Uterus (tissue), 4 donors: ENCODE measurements around the gene TTLL13. TPM values are rescaled to one million over a fixed set of nuclear protein-coding genes. Genes with fewer than 3 reads are reported as not detected.

ENCODE experiments used
- DNase-seq, 2 donors: peaks; one replicate each; pipeline ENCODE4 v3.0.0-alpha.2; 2019 to 2020
- H3K27ac ChIP-seq, 2 donors: fragments of 200-600 bp; sonication (generic); 1 replicate in 1 of 2; 2 replicates in 1 of 2; pipeline ENCODE4 v1.5.1; 2016 to 2018
- H3K27me3 ChIP-seq, 2 donors: fragments of 200-600 bp; sonication (generic); one replicate each; pipeline ENCODE4 v1.5.1; 2018 to 2019; ENCODE audit warnings: control low read depth in 1 of 2
- H3K36me3 ChIP-seq, 2 donors: fragments of 200-600 bp; sonication (generic); one replicate each; pipeline ENCODE4 v1.5.1; 2019; ENCODE audit warnings: control low read depth in 1 of 2
- H3K4me1 ChIP-seq, 2 donors: fragments of 200-600 bp; sonication (generic); one replicate each; pipeline ENCODE4 v1.5.1; 2018 to 2019; ENCODE audit warnings: control low read depth in 1 of 2
- H3K4me3 ChIP-seq, 2 donors: fragments of 200-600 bp; sonication (generic); 1 replicate in 1 of 2; 2 replicates in 1 of 2; pipeline ENCODE4 v1.5.1; 2018 to 2019; ENCODE audit warnings: mild to moderate bottlenecking in 1 of 2
- H3K9me3 ChIP-seq, 2 donors: fragments of 200-600 bp; sonication (generic); one replicate each; pipeline ENCODE4 v1.5.1; 2019; ENCODE audit warnings: control low read depth in 1 of 2
- POLR2A ChIP-seq, 2 donors: fragments of 450-650 bp; IDR thresholded peaks; one replicate each; pipeline ENCODE4 v1.6.1; 2016; ENCODE audit warnings: antibody characterized with exemption in 2 of 2, mild to moderate bottlenecking in 1 of 2, moderate library complexity in 1 of 2
- intact Hi-C: fragments of 100-400 bp; cut with DNase I; formaldehyde crosslinking; loops from one replicate; pipeline ENCODE4 v1.15.1; 2023; ENCODE audit warnings: low total_unique reads
- total RNA-seq, 4 donors: library from RNA; depleted of rRNA in 3 of 4; stranded (reverse); fragments of >200 nt in 3 of 4; gene quantifications; one replicate each; pipeline versions ENCODE4 v1.1.0 to v1.2.4, GENCODE V29; 2014 to 2023
- TF ChIP-seq, protein P1 (sequence below), 4 experiments: fragments of 200-600 bp in 2 of 4; fragments of 450-650 bp in 2 of 4; sonication (generic) in 2 of 4; IDR thresholded peaks; one replicate each; pipeline ENCODE4 v1.5.1; 2016 to 2019; ENCODE audit warnings: antibody characterized with exemption in 4 of 4, mild to moderate bottlenecking in 2 of 4, moderate library complexity in 1 of 4
- donor health status: DM: yes; HTN: yes; CAD: no.

The TTLL13 gene
- total RNA-seq, 4 donors from 2014 or later, result 0.41 TPM; not detected in 3

- TF ChIP-seq, protein P1, sequence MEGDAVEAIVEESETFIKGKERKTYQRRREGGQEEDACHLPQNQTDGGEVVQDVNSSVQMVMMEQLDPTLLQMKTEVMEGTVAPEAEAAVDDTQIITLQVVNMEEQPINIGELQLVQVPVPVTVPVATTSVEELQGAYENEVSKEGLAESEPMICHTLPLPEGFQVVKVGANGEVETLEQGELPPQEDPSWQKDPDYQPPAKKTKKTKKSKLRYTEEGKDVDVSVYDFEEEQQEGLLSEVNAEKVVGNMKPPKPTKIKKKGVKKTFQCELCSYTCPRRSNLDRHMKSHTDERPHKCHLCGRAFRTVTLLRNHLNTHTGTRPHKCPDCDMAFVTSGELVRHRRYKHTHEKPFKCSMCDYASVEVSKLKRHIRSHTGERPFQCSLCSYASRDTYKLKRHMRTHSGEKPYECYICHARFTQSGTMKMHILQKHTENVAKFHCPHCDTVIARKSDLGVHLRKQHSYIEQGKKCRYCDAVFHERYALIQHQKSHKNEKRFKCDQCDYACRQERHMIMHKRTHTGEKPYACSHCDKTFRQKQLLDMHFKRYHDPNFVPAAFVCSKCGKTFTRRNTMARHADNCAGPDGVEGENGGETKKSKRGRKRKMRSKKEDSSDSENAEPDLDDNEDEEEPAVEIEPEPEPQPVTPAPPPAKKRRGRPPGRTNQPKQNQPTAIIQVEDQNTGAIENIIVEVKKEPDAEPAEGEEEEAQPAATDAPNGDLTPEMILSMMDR (IDR thresholded peaks at IDR 0.05), result no peak
- TF ChIP-seq POLR2A (IDR thresholded peaks at IDR 0.05), result no peak
Measured at GRCh38 chr15:90213818-90214204, 35.5 kb upstream of the TTLL13 start.

DNA sequence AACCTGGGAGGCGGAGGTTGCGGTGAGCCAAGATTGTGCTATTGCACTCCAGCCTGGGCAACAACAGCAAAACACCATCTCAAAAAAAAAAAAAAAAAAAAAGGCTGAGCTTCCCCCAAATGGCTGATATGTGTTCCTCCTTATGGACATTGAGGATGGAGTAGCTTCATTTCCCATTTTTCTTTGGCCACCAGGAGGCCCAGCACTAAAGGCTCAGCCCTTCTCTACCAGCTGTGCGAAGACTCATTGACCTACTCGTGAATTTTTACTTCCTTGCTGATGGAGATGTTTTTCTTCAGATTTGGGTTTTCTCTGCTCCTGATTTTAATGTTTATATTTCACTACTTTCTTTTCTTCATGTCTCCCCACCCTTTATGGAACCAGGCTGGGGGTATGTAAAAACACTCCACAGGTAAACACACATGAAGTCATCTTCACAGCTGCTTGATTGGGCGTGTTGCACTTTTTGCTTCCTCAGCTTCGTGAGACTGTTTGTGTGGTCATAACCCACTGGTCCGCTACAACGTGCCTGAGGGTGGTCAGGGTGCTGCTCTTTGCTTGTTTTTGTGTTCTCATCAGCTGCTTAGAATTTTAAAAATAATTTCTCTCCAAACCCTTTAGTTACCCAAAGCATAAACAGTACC lies 34.7 kb upstream of the TTLL13 start:
- no peaks in the 10 kb centered on the region for H3K36me3 ChIP-seq
- no peak overlapping the region for H3K27ac ChIP-seq
- no peaks in the 10 kb centered on the region for H3K4me1 ChIP-seq
- no peak overlapping the region for H3K4me3 ChIP-seq
- no peak for DNase-seq
- intact Hi-C loops, result no loop called here
- H3K9me3 ChIP-seq, result no peaks in the 10 kb centered on the region
- H3K27me3 ChIP-seq, result no peaks in the 10 kb centered on the region
- TF ChIP-seq, protein P1 (IDR thresholded peaks at IDR 0.05), result no peak
- no peak for TF ChIP-seq POLR2A (IDR thresholded peaks at IDR 0.05)

More at GRCh38 chr15:90213818-90214204, 35.5 kb upstream of the TTLL13 start:
- Histone ChIP-seq H3K9me3 (no peaks in the 10 kb centered on the region), H3K27ac (no peak overlapping the region), H3K27me3 (no peaks in the 10 kb centered on the region), H3K4me3 (no peak overlapping the region), H3K4me1 (no peaks in the 10 kb centered on the region), H3K36me3 (no peaks in the 10 kb centered on the region)
- DNase-seq, result no peak
- intact Hi-C loops, result no loop called here

- H3K4me1 ChIP-seq, result no peaks in the 10 kb centered on the region
- no peaks in the 10 kb centered on the region for H3K36me3 ChIP-seq
- no peaks in the 10 kb centered on the region for H3K27me3 ChIP-seq
- H3K9me3 ChIP-seq, result no peaks in the 10 kb centered on the region
- H3K4me3 ChIP-seq, result no peak overlapping the region
- TF ChIP-seq POLR2A (IDR thresholded peaks at IDR 0.05), result no peak
- TF ChIP-seq, protein P1 (IDR thresholded peaks at IDR 0.05), result no peak
- H3K27ac ChIP-seq, result no peak overlapping the region
- DNase-seq, result no peak
- intact Hi-C loops, result no loop called here
Measured at GRCh38 chr15:90217671-90218394, 31.5 kb upstream of the TTLL13 start.

DNA sequence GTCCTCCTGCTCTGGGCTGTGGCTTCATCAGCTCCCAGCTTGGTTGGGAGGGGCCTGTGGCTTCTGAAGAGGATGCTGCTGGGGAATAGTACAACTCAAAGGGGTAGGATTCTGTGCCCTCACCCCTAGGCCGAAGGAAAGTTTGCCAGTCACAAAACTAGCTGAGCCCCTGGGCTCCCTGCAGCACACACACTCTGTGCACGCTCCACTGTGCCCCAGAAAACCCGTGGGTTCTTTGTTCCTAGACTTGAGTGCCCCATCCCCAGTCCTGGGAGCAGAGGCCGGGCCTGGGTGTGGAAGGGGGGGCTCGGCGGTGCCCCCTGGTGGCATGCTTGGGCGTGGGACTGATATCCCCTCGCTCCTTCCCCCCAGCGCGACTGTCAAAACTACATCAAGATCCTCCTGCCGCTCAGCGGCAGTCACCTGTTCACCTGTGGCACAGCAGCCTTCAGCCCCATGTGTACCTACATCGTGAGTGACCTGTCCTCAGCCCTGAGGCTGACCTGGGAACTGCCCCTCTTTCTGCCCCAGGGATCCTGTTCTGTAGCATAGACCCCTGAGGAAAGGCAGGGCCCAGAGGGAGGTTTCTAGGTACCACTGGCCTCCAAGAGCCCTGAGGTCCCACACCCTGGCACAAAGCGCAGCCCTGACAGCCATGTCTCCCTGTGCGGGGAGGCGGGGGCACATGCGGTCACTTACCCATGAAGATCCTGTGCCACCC lies 29.8 kb upstream of the TTLL13 start:
- DNase-seq, result peak in 1 of 2 donors; percentile 47
- Histone ChIP-seq H3K9me3 (no peaks in the 10 kb centered on the region), H3K27ac (no peak overlapping the region), H3K27me3 (no peaks in the 10 kb centered on the region), H3K4me1 (no peaks in the 10 kb centered on the region), H3K36me3 (no peaks in the 10 kb centered on the region), H3K4me3 (no peak overlapping the region)
- intact Hi-C loops, result loop anchor here (5.0 kb wide), 1 partner anchor 167 kb away; no protein-coding TSS in a partner anchor
- no peak for TF ChIP-seq POLR2A (IDR thresholded peaks at IDR 0.05)
- TF ChIP-seq, protein P1 (IDR thresholded peaks at IDR 0.05), result peak; percentile 52 to 62 (median 56)
